A673 (cell line): ENCODE data around the gene KHNYN. TPM values are rescaled to one million over a fixed set of nuclear protein-coding genes. Genes with fewer than 3 reads are reported as not detected.

Experiments
- BruUV-seq: library from RNA; stranded (reverse); fragments of 400-500 nt; replicated peaks from 2 replicates; lab custom pipeline; 2021; lab: Mats Ljungman, UMichigan
- CTCF ChIA-PET: fragments of 300-600 bp; sonication (Branson Sonifier 250); formaldehyde crosslinking; loops from one replicate; lab custom pipeline; 2022; ENCODE audit warnings: antibody characterized with exemption; lab: Charles Lee
- POLR2A ChIA-PET: fragments of 300-600 bp; sonication (Branson Sonifier 250); formaldehyde crosslinking; loops from one replicate; lab custom pipeline; 2022; ENCODE audit warnings: antibody characterized with exemption; ENCODE audit not compliant: low non-redundant PET; lab: Charles Lee
- DNase-seq: peaks from one replicate; pipeline ENCODE4 v3.0.0-alpha.2; 2015; ENCODE audit warnings: low spot score
- H3K27ac ChIP-seq: fragments of 200-600 bp; sonication (generic); 2 replicates; pipeline ENCODE4 v1.5.1; 2016; ENCODE audit warnings: mixed run types, low read depth, mild to moderate bottlenecking, mixed read lengths, antibody characterized with exemption, low read length; ENCODE audit not compliant: poor library complexity, severe bottlenecking
- H3K27me3 ChIP-seq: fragments of 200-600 bp; sonication (generic); replicated peaks from 2 replicates; pipeline ENCODE4 v1.6.1; 2017; ENCODE audit warnings: mixed run types, low read depth, mild to moderate bottlenecking, mixed read lengths, antibody characterized with exemption, low read length; ENCODE audit not compliant: insufficient read depth, poor library complexity
- H3K36me3 ChIP-seq: fragments of 200-600 bp; sonication (generic); 2 replicates; pipeline ENCODE4 v1.6.1; 2016; ENCODE audit warnings: mixed run types, mild to moderate bottlenecking, mixed read lengths, antibody characterized with exemption, low read length; ENCODE audit not compliant: insufficient read depth, poor library complexity, severe bottlenecking
- H3K4me1 ChIP-seq: fragments of 200-600 bp; sonication (generic); 2 replicates; pipeline ENCODE4 v1.6.1; 2017; ENCODE audit warnings: mixed run types, mild to moderate bottlenecking, mixed read lengths, antibody characterized with exemption, low read length; ENCODE audit not compliant: insufficient read depth, poor library complexity, severe bottlenecking
- H3K4me3 ChIP-seq: fragments of 200-600 bp; sonication (generic); 2 replicates; pipeline ENCODE4 v1.5.1; 2016; ENCODE audit warnings: low read depth, mixed run types, mild to moderate bottlenecking, mixed read lengths, low read length; ENCODE audit not compliant: poor library complexity, severe bottlenecking
- H3K9me3 ChIP-seq: fragments of 200-600 bp; sonication (generic); 2 replicates; pipeline ENCODE4 v1.6.1; 2016; ENCODE audit warnings: mixed run types, low read depth, mild to moderate bottlenecking, mixed read lengths, antibody characterized with exemption, low read length; ENCODE audit not compliant: poor library complexity, severe bottlenecking
- CTCF ChIP-seq: fragments of 300-800, 200-600 bp; sonication (generic); conservative IDR thresholded peaks from 2 replicates; pipeline ENCODE4 v1.5.1; 2017; ENCODE audit warnings: low read depth, mild to moderate bottlenecking, antibody characterized with exemption, low read length, moderate library complexity, mixed read lengths
- EZH2 ChIP-seq: fragments of 200-600 bp; sonication (generic); IDR thresholded peaks from 2 replicates; pipeline ENCODE4 v1.6.1; 2017; ENCODE audit warnings: borderline replicate concordance, low read depth, mild to moderate bottlenecking, mixed read lengths, antibody characterized with exemption, low read length; ENCODE audit not compliant: poor library complexity, severe bottlenecking
- intact Hi-C: fragments of 100-400 bp; cut with micrococcal nuclease; formaldehyde crosslinking; loops from one replicate; pipeline ENCODE4 v1.10.0; 2022; ENCODE audit not compliant: unreplicated experiment
- total RNA-seq: library from RNA; stranded (reverse); gene quantifications from 2 replicates; pipeline ENCODE4 v1.2.3, GENCODE V29; 2021

KHNYN gene
- total RNA-seq, 1 experiment from 2014 or later: 32.7 TPM

- TF ChIP-seq CTCF (no peak), EZH2 (no peak)
- ChIA-PET POLR2A (no interaction called here), CTCF (no interaction called here)
- Histone ChIP-seq H3K27ac (no peak overlapping the region), H3K4me1 (no peaks in the 10 kb centered on the region), H3K27me3 (no peaks in the 10 kb centered on the region), H3K9me3 (no peaks in the 10 kb centered on the region), H3K36me3 (no peaks in the 10 kb centered on the region), H3K4me3 (no peak overlapping the region)
- DNase-seq: no peak
- intact Hi-C loops: no loop called here
- BruUV-seq: no TSS peak
Measured at GRCh38 chr14:24463017-24463883, 33.5 kb downstream of the KHNYN start.

- no peaks in the 10 kb centered on the region for H3K9me3 ChIP-seq
- intact Hi-C loops: no loop called here
- H3K4me3 ChIP-seq: no peak overlapping the region
- ChIA-PET CTCF (no interaction called here), POLR2A (interaction anchor here (0.7 kb wide), 1 partner anchor 811 kb away, joined by 3 read pairs; no protein-coding TSS in a partner anchor)
- no peaks in the 10 kb centered on the region for H3K27me3 ChIP-seq
- no peaks in the 10 kb centered on the region for H3K36me3 ChIP-seq
- no peaks in the 10 kb centered on the region for H3K4me1 ChIP-seq
- no peak overlapping the region for H3K27ac ChIP-seq
- DNase-seq: no peak
- TF ChIP-seq EZH2 (no peak), CTCF (no peak)
- BruUV-seq: no TSS peak
Measured at GRCh38 chr14:24463884-24464785, 34.4 kb downstream of the KHNYN start.

- no peak for DNase-seq
- no peaks in the 10 kb centered on the region for H3K27me3 ChIP-seq
- TF ChIP-seq CTCF: no peak
- BruUV-seq: no TSS peak
- H3K9me3 ChIP-seq: no peaks in the 10 kb centered on the region
- H3K4me1 ChIP-seq: no peaks in the 10 kb centered on the region
- ChIA-PET POLR2A (interaction anchor here (0.7 kb wide), 1 partner anchor 810 kb away, joined by 3 read pairs; no protein-coding TSS in a partner anchor), CTCF (no interaction called here)
- intact Hi-C loops: no loop called here
- H3K27ac ChIP-seq: no peak overlapping the region
- H3K36me3 ChIP-seq: no peaks in the 10 kb centered on the region
- H3K4me3 ChIP-seq: no peak overlapping the region
Measured at GRCh38 chr14:24465368-24465767, 35.6 kb downstream of the KHNYN start.
